Testis (tissue), 2 donors: Measurements from ENCODE around the gene C2CD5.

Experiments
- CTCF ChIP-seq, 3 experiments: fragments of 450-650 bp in 2 of 3; fragments of 200-600 bp in 1 of 3; sonication (generic) in 1 of 3; IDR thresholded peaks; one replicate each; pipeline ENCODE4 v1.5.1; 2016 to 2019; ENCODE audit warnings: antibody characterized with exemption in 3 of 3, mild to moderate bottlenecking in 2 of 3, moderate library complexity in 1 of 3
- POLR2A ChIP-seq: fragments of 450-650 bp; IDR thresholded peaks from one replicate; pipeline ENCODE4 v1.6.1; 2017; ENCODE audit warnings: antibody characterized with exemption, mild to moderate bottlenecking, moderate library complexity

- TF ChIP-seq CTCF (IDR thresholded peaks at IDR 0.05) (no peak), POLR2A (no peak)
These were observed 112.6 kb downstream of the C2CD5 start for GRCh38 chr12:22431693-22432251.
